HG03196 (cell line): ENCODE results near the gene FAM20C.
"Not testable (repeated sequence)": the region's sequence is repeated elsewhere in the genome, so short reads cannot be mapped to it uniquely, and the experiment has no call there.

Source experiments
- ATAC-seq: cut with Tn5 transposase; IDR thresholded peaks from one replicate; pipeline ENCODE4 v1.9.1; 2021; ENCODE audit not compliant: unreplicated experiment

FAM20C gene

GRCh38 chr7:173209-173918 lies 19.0 kb upstream of the FAM20C start:
- no peak for ATAC-seq

- no peak for ATAC-seq
Observed at GRCh38 chr7:174716-175115, 17.7 kb upstream of the FAM20C start.

- no peak for ATAC-seq
Observed at GRCh38 chr7:175955-176354, 16.4 kb upstream of the FAM20C start.

- no peak for ATAC-seq
Observed at GRCh38 chr7:176381-176780, 16.0 kb upstream of the FAM20C start.

GRCh38 chr7:176786-177459 lies 15.4 kb upstream of the FAM20C start:
- ATAC-seq: no peak

- no peak for ATAC-seq
Observed at GRCh38 chr7:178444-178843, 13.9 kb upstream of the FAM20C start.

- ATAC-seq: no peak
Observed at GRCh38 chr7:179209-179681, 13.1 kb upstream of the FAM20C start.

GRCh38 chr7:179948-180694 lies 12.2 kb upstream of the FAM20C start:
- no peak for ATAC-seq

GRCh38 chr7:181738-182137 lies 10.6 kb upstream of the FAM20C start:
- ATAC-seq: no peak

GRCh38 chr7:182502-182901 lies 9.9 kb upstream of the FAM20C start:
- ATAC-seq: not testable (repeated sequence)

- no peak for ATAC-seq
Observed at GRCh38 chr7:183496-184292, 8.7 kb upstream of the FAM20C start.

GRCh38 chr7:184294-185264 lies 7.8 kb upstream of the FAM20C start:
- ATAC-seq: no peak

GRCh38 chr7:186516-187113 lies 5.8 kb upstream of the FAM20C start:
- ATAC-seq: no peak

GRCh38 chr7:187227-187927 lies 5.0 kb upstream of the FAM20C start:
- no peak for ATAC-seq

- no peak for ATAC-seq
Observed at GRCh38 chr7:188174-188573, 4.2 kb upstream of the FAM20C start.

- ATAC-seq: no peak
Observed at GRCh38 chr7:188727-189500, 3.5 kb upstream of the FAM20C start.

GRCh38 chr7:189719-190118 lies 2.7 kb upstream of the FAM20C start:
- no peak for ATAC-seq

- no peak for ATAC-seq
Observed at GRCh38 chr7:190196-190595, 2.2 kb upstream of the FAM20C start.
